GM12874 (cell line): ENCODE results near the gene LSM14B.

Source experiments
- CTCF ChIP-seq: IDR thresholded peaks from 2 replicates; pipeline ENCODE4 v1.5.1; 2011; ENCODE audit warnings: low read depth, mild to moderate bottlenecking, control low read depth, low read length, moderate library complexity; ENCODE audit not compliant: insufficient read depth

The LSM14B gene

DNA sequence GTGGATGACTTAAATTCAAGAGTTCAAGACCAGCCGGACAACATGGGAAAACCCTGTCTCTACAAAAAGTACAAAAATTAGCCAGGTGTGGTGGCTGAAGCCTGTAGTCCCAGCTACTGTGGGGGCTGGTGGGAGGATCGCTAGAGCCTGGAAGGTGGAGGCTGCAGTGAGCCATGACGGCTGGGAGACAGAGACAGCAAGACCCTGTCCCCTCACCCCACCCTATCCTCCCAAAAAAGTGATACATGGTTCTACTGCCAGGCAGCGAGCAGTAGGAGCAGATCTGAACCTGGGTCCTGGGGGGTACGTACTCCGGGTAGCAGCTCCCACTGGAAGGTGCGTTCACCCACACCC, 18.7 kb downstream of the LSM14B start:
- TF ChIP-seq CTCF: no peak

DNA sequence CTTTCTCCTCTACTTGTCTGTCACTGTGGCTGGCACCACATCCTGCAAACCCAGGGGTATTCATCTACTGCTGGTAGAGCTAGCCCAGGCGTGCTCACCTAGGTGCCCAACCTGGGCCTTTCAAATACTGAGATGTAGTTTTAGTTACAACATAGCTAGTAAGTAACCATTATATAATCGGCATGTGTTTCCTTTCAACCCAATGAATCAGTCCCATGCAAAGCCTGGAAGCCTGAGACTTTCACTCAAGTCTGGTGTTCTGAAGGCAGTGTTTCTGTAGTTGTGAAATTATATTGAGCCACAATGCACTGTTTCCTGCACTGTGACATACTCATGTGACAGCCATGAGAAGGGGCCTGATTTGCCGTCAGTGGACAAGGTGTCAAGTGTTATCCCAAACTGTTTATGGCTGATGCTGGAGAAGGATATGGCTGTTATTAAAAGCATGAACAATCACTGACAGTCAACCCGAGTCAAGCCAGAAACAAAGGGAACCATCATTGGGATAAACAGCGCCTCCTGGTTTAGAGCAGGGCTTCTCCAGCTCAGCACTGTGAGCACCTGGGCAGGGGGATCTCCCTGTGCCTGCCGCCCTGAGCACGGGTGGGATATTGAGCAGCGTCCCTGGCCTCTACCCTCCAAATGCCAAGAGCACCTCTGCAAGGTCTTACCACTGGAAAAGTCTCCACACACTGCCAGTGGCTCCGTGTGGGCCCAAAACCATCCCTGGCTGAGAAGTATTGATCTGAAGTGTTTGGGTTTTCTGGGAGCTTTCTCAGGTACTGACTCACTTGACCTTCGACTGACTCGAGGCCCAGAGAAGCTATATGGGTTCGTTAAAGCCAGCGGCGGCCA, 19.3 kb downstream of the LSM14B start:
- peak; percentile 17; the same call in 1 of the 2 replicates for TF ChIP-seq CTCF

DNA sequence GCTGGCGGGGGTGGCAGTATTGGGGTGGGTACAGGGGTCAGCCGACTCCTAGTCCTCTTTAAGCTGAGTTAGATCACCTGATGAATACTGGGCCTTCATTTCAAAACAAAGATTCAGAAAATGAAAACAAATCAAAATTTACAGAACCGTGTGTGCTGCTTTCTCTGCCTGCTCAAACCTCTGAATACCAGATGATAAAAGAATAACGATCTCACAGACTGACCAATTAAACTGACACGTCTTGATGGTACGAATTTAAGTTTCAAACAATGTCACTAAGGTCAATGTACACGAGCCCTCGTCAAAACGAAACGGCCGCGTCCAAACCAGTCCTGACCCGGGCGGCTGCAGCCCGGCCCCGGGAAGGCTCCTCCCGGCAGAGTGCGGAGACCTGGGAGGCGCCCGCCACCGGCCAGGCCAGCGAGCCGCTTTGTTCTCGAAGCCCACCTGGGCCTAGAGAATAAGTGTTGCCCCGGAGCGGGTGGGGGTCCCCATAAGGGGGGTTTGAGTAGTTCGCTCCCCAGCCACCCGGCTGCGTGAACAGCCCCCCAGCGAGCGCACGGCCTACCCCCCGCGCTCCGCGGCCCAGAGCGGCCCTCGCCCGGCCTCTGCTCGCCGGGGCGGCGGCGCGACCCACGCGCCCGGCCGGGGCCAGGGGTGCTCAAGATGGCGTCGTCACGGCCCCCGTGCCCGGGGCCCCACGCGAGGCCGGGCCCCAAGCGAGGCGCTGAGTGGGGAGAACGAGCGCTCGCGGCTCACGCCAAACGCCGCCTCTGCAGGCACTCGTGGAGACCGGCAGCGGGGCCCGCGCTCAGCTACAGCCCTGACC, 20.2 kb downstream of the LSM14B start:
- no peak for TF ChIP-seq CTCF

DNA sequence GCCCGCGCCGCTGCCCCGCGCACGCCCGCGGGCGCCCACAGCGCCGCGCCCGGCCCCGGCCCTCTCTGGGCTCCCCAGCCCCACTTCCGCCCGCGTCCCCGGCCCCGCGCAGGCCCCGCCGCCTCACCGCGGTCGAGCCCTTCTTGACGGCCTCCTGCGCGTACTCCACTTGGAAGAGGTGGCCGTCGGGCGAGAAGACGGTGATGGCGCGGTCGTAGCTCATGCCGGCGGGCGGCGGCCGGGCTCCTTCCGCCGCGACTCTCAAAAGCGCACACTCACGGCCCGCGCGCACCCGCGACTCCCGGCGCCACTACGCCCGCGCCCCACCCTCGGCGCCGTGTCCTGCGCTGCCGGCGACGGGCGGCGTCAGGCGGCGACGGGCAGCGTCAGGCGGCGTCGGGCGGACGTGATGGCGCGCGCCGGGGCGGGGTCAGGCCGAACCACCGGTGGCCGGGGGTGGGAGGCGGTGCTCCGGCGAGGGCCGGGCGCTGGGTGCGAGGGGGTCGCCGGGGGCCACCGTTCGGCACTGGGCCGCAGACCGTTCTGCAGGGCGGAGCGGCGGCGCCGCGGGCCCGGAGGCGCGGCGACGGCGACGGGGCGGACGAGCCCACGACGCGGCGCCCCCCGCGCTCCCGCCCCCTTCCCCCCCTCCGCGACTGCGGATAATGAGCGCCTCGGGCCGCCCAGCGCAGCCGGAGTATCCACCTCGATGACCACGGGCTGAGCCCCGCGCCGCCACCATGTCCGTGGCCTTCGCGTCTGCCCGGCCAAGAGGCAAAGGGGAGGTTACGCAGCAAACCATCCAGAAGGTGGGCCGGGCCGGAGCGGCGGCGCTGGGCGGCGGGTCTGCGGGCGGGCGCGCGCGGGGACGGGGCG, 21.0 kb downstream of the LSM14B start, which contains the start of the genes PSMA7 and SS18L1:
Gene PSMA7 (minus strand): TSS at position 314 of the 876 bp plus-strand sequence. CDS start 91 bp downstream, at position 223.
Gene SS18L1 (plus strand): TSS at position 689 of the 876 bp plus-strand sequence. CDS start 52 bp downstream, at position 741.
- TF ChIP-seq CTCF: no peak

- TF ChIP-seq CTCF: no peak
Observed at GRCh38 chr20:62143957-62144825, 21.9 kb downstream of the LSM14B start.

- no peak for TF ChIP-seq CTCF
Observed at GRCh38 chr20:62145688-62146018, 23.4 kb downstream of the LSM14B start.
